Lung (tissue), 12 donors: ENCODE results near the gene SOD2. TPM values are rescaled to one million over a fixed set of nuclear protein-coding genes. Genes with fewer than 3 reads are reported as not detected.
"Not testable (repeated sequence)": the region's sequence is repeated elsewhere in the genome, so short reads cannot be mapped to it uniquely, and the experiment has no call there.

ENCODE experiments used
- ATAC-seq: fragments of 200-7000 bp; cut with Tn5 transposase; one replicate; pipeline ENCODE4 v1.9.1; 2020; ENCODE audit warnings: moderate number of reproducible peaks; ENCODE audit not compliant: insufficient read depth, low FRiP score
- DNase-seq, 3 donors: peaks; one replicate each; pipeline ENCODE4 v3.0.0-alpha.2; 2013 to 2017
- H3K27ac ChIP-seq, 2 donors: one replicate each; pipeline ENCODE4 v1.5.1; 2013; ENCODE audit warnings: mild to moderate bottlenecking in 2 of 2, moderate library complexity in 2 of 2, control low read depth in 1 of 2, inconsistent platforms in 1 of 2, low read depth in 1 of 2, low read length in 1 of 2
- H3K27me3 ChIP-seq, 3 donors: one replicate each; pipeline ENCODE4 v1.5.1; 2013; ENCODE audit warnings: low read length in 2 of 3; ENCODE audit not compliant: control insufficient read depth in 3 of 3, insufficient read depth in 3 of 3
- H3K36me3 ChIP-seq, 4 donors: one replicate each; pipeline ENCODE4 v1.5.1; 2013; ENCODE audit warnings: low read length in 4 of 4, mild to moderate bottlenecking in 1 of 4, moderate library complexity in 1 of 4; ENCODE audit not compliant: control insufficient read depth in 4 of 4, insufficient read depth in 4 of 4
- H3K4me1 ChIP-seq, 5 donors: one replicate each; pipeline ENCODE4 v1.5.1; 2013; ENCODE audit warnings: low read length in 5 of 5, mild to moderate bottlenecking in 2 of 5, moderate library complexity in 1 of 5; ENCODE audit not compliant: control insufficient read depth in 5 of 5, insufficient read depth in 5 of 5
- H3K4me3 ChIP-seq: one replicate; pipeline ENCODE4 v1.5.1; 2013; ENCODE audit warnings: mild to moderate bottlenecking, control low read depth, moderate library complexity
- H3K9ac ChIP-seq, 2 donors: one replicate each; pipeline ENCODE4 v1.5.1; 2013; ENCODE audit warnings: low read length in 2 of 2, control low read depth in 1 of 2; ENCODE audit not compliant: insufficient read depth in 1 of 2
- H3K9me3 ChIP-seq, 4 donors: one replicate each; pipeline ENCODE4 v1.5.1; 2013; ENCODE audit warnings: low read length in 3 of 4, mild to moderate bottlenecking in 1 of 4, moderate library complexity in 1 of 4; ENCODE audit not compliant: control insufficient read depth in 4 of 4, insufficient read depth in 3 of 4
- WGBS, 2 donors: extraction: QIAGEN DNeasy Blood & Tissue Kit; methylation state at CpG; one replicate each; pipeline ENCODE4 v1.1.7; 2013; 5-methylcytosine and 5-hydroxymethylcytosine counted together
- polyA plus RNA-seq, 2 donors: library from polyadenylated mRNA; stranded (reverse); fragments of 200-250 nt; gene quantifications; one replicate each; pipeline ENCODE4 v1.2.1, GENCODE V29; 2013
- total RNA-seq, 2 donors: library from RNA; depleted of rRNA in 1 of 2; stranded (reverse); fragments of >200 nt in 1 of 2; gene quantifications; one replicate each; pipeline ENCODE4 v1.2.1, GENCODE V29; 2014 to 2021
- TF ChIP-seq, protein P1 (sequence below): IDR thresholded peaks from 2 replicates; pipeline ENCODE4 v1.5.1; 2012; ENCODE audit warnings: mild to moderate bottlenecking; ENCODE audit errors: control extremely low read depth, extremely low read depth
- donor health status: control.
- donor health status: control.
- donor health status: Bipolar disorder and iron deficiency.
- donor health status: healthy.
- donor health status: DM: yes; HTN: yes; CAD: no.

The SOD2 gene
- total and polyA plus RNA-seq, 4 donors, result 219 to 3,918 (median 802) TPM

DNA sequence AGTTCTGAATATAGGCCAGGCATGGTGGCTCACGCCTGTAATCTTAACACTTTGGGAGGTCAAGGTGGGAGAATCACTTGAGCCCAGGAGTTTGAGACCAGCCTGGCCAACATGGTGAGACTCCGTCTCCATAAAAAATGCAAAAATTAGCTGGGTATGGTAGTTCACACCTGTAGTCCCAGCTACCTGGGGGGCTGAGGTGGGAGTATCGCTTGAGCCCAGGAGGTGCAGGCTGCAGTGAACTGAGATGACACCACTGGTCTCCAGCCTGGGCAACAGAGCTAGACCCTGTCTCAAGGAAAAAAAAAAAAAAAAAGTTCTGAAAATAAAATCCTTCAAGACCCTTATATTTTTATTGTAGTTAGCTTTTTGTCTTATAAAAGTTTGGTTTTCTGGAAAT is 22.6 kb upstream of the SOD2 start:
- DNase-seq (no peak), ATAC-seq (no peak)
- Histone ChIP-seq H3K36me3 (peaks cover 0 to 1% (median 0%) of the 10 kb centered on the region in 4 donors), H3K9ac (no peak overlapping the region), H3K27ac (peak overlapping the region in 1 of 2 donors; percentile 63), H3K9me3 (peaks cover 0 to 1% (median 0%) of the 10 kb centered on the region in 4 donors), H3K4me3 (no peak overlapping the region), H3K27me3 (no peaks in the 10 kb centered on the region), H3K4me1 (peaks cover 0 to 13% (median 0%) of the 10 kb centered on the region in 5 donors)
- TF ChIP-seq, protein P1, sequence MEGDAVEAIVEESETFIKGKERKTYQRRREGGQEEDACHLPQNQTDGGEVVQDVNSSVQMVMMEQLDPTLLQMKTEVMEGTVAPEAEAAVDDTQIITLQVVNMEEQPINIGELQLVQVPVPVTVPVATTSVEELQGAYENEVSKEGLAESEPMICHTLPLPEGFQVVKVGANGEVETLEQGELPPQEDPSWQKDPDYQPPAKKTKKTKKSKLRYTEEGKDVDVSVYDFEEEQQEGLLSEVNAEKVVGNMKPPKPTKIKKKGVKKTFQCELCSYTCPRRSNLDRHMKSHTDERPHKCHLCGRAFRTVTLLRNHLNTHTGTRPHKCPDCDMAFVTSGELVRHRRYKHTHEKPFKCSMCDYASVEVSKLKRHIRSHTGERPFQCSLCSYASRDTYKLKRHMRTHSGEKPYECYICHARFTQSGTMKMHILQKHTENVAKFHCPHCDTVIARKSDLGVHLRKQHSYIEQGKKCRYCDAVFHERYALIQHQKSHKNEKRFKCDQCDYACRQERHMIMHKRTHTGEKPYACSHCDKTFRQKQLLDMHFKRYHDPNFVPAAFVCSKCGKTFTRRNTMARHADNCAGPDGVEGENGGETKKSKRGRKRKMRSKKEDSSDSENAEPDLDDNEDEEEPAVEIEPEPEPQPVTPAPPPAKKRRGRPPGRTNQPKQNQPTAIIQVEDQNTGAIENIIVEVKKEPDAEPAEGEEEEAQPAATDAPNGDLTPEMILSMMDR, result no peak
- 94 to 98% methylated on average over 3 of the region's 3 CpGs for WGBS, 2 donors

DNA sequence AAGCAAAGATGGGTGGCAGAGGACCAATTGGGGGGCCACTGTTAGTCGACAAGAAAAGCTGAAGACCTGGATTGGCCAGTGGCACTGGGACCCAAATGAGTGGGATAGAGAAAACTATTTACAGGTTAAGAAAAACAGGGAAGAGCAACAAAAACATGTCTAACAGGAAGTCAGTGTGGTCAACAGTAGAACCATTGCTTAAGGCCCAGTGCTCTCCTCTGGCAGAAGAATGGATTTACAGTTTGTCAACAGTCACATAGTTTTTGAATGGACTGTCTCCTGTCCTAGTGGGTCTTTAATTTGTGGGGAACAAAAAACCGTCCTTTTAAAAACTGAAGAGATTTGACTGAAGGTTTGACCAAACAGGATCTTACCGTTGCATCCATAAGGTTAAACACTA is 22.1 kb upstream of the SOD2 start:
- WGBS, 2 donors, result 58 to 72% methylated on average over 3 of the region's 3 CpGs
- TF ChIP-seq, protein P1, result no peak
- Histone ChIP-seq H3K9ac (no peak overlapping the region), H3K4me3 (no peak overlapping the region), H3K27me3 (no peaks in the 10 kb centered on the region), H3K27ac (no peak overlapping the region), H3K9me3 (peaks cover 0 to 3% (median 0%) of the 10 kb centered on the region in 4 donors), H3K36me3 (peaks cover 0 to 1% (median 0%) of the 10 kb centered on the region in 4 donors), H3K4me1 (peaks cover 0 to 13% (median 0%) of the 10 kb centered on the region in 5 donors)
- no peak for DNase-seq
- no peak for ATAC-seq

DNA sequence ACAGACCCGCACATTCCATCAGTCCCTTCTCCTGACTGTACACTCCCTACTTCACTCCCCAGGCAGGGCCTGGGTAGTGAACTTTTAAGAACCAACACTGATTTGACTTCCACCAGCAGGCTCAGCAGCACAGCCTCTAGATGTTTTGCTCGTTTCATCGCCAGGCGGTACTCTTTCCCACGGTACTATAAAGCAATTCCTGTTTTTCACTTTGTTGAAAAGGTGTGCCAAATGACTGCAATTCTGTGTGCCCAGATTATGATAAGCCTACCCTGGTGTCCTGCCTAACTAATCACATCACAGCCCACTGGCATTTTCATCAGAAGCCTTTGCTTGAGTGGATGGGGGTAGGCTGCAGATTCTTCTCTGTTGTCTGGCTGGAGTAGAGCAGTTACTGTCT is 21.4 kb upstream of the SOD2 start:
- Histone ChIP-seq H3K4me3 (no peak overlapping the region), H3K4me1 (peaks cover 0 to 13% (median 0%) of the 10 kb centered on the region in 5 donors), H3K27me3 (no peaks in the 10 kb centered on the region), H3K36me3 (peaks cover 0 to 1% (median 0%) of the 10 kb centered on the region in 4 donors), H3K9ac (no peak overlapping the region), H3K27ac (no peak overlapping the region), H3K9me3 (peaks cover 0 to 3% (median 0%) of the 10 kb centered on the region in 4 donors)
- TF ChIP-seq, protein P1, result no peak
- 65 to 90% methylated on average over 5 of the region's 5 CpGs for WGBS, 2 donors
- no peak for ATAC-seq
- no peak for DNase-seq

DNA sequence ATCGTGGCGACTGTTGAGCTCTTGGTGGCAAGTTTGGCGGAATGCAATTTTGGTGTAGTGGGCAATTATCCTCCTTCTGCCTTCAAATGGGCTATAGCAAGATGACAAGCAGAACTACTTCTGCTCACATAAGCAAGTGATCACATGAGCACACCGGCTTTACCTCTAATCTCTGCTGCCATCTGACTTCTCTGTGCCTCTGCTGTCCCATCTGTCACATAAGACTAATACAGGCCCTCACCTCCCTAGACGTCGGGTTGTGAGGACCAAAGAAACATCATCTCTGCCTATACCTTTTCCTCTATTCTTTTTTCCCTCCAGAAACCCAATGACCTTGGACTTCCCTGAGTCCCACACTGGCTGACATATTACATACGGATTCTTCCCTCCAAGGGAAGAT is 20.9 kb upstream of the SOD2 start:
- no peak overlapping the region for H3K9ac ChIP-seq
- TF ChIP-seq, protein P1, result no peak
- H3K27me3 ChIP-seq, result no peaks in the 10 kb centered on the region
- no peak for ATAC-seq
- H3K36me3 ChIP-seq, result peaks cover 0 to 1% (median 0%) of the 10 kb centered on the region in 4 donors
- DNase-seq, result no peak
- H3K4me3 ChIP-seq, result no peak overlapping the region
- WGBS, 2 donors, result 96 to 97% methylated on average over 7 of the region's 7 CpGs
- no peak overlapping the region for H3K27ac ChIP-seq
- H3K9me3 ChIP-seq, result peaks cover 0 to 3% (median 0%) of the 10 kb centered on the region in 4 donors
- peaks cover 0 to 13% (median 0%) of the 10 kb centered on the region in 5 donors for H3K4me1 ChIP-seq

DNA sequence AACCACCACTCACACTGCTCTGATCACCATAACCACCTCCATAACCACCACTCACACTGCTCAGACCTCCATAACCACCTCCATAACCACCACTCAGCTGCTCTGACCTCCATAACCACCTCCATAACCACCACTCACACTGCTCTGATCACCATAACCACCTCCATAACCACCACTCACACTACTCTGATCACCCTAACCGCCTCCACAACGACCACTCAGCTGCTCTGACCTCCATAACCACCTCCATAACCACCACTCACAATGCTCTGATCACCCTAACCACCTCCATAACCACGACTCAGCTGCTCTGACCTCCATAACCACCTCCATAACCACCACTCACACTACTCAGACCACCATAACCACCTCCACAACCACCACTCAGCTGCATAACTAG is 19.3 kb upstream of the SOD2 start:
- H3K9me3 ChIP-seq, H3K9ac ChIP-seq, H3K36me3 ChIP-seq, H3K27me3 ChIP-seq, ATAC-seq, DNase-seq, H3K27ac ChIP-seq, H3K4me3 ChIP-seq: not testable (repeated sequence)
- peaks cover 0 to 13% (median 0%) of the 10 kb centered on the region in 5 donors for H3K4me1 ChIP-seq
- WGBS, 2 donors, result 92 to 97% methylated on average over 3 of the region's 3 CpGs

DNA sequence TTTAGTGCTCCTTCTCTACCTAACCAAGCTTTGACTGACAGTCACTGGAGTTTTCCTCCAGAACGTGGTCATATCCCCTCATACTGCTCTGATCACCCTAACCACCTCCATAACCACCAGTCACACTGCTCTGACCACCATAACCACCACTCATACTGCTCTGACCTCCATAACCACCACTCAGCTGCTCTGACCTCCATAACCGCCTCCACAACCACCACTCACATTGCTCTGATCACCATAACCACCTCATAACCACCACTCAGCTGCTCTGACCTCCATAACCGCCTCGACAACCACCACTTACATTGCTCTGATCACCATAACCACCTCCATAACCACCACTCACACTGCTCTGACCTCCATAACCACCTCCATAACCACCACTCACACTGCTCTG is 17.6 kb upstream of the SOD2 start:
- not testable (repeated sequence) for DNase-seq, H3K4me1 ChIP-seq, H3K9me3 ChIP-seq, H3K27me3 ChIP-seq, H3K4me3 ChIP-seq, H3K9ac ChIP-seq, H3K36me3 ChIP-seq, ATAC-seq, H3K27ac ChIP-seq
- 79 to 89% methylated on average over 4 of the region's 4 CpGs for whole genome bisulfite sequencing, 2 donors
